Activated CD4-positive, CD25-positive, alpha-beta regulatory T cell treated with anti-CD3 and anti-CD28 coated beads, Interleukin-2, amount 50 U/mL, for 16 hours (primary cell): Measurements from ENCODE around the gene IGSF8.
"Not testable (repeated sequence)": the region's sequence is repeated elsewhere in the genome, so short reads cannot be mapped to it uniquely, and the experiment has no call there.

Experiments
- DNase-seq: peaks from one replicate; pipeline ENCODE4 v3.0.0-alpha.2; 2020; ENCODE audit warnings: low read depth, low spot score

IGSF8 gene

DNA sequence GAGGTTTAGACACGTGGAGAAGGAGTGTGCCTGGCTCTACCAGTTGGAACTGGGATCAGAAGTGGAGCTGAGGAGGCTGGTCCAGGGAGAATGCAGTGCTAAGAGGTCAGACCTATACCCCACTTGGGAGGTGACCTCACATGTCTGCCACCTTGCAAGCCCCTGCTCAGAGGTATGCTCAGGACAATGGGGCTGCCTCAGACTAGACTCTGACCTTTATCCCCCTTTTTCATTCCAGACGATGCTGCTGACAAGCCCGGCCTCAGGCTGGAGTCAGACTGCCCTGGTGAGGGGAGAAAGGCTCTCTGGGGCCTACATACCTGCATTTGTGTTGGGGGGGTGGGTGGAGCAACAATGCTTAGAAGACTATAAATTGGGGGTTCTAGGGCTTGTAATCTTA is 33.7 kb downstream of the IGSF8 start:
- DNase-seq: no peak

DNA sequence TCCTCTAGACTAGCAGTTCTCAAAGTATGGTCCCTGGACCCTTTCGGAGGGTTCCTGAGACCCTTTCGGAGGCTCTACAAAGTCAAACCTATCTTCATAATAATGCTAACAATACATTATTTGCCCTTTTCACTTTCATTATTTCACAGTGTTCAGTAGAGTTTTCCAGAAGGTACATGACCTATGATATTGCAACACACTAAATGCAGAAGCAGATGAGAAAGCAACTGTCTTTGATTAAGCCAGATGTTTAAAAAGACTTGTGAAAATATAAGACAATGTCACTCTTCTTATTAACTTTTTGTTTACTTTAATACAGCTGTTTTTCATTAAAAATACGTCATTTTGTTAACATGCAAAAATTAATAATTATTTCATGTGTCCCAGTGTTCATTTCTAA is 34.3 kb downstream of the IGSF8 start:
- DNase-seq: no peak

DNA sequence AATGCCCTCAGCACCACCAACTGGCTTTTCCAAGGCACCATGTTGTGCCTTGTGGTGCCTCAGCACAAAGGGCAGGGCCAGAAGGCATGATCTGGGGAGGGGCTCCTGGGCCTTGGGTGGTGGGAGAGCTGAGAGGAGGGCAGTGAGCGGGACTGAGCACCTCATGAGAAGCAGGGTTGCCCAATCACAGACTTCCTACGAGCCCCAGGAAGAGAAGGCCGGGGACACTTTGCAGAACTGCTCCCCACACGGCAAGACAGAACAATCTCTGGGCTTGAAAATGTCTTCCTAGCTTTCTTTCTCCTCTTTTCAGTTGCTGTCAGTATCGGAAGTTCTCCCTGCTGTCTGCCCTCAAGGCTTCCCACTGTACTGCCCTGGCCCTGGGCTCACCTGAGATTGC is 35.2 kb downstream of the IGSF8 start:
- no peak for DNase-seq

DNA sequence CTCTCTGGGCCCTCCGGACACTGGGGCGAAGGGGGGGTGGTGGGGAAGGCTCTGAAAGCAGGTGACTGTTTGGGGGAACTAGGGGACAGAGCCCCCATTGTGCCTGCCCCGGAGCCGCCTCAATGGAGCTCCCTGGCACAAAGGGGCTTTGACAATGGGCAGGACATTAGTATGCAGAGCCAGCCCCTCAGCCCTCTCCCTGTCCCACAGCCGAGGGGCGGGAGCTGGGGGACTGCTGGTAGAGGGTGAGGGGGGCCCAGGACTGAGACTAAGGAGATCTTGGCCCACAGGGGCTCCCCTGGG is 36.2 kb downstream of the IGSF8 start:
- no peak for DNase-seq

DNA sequence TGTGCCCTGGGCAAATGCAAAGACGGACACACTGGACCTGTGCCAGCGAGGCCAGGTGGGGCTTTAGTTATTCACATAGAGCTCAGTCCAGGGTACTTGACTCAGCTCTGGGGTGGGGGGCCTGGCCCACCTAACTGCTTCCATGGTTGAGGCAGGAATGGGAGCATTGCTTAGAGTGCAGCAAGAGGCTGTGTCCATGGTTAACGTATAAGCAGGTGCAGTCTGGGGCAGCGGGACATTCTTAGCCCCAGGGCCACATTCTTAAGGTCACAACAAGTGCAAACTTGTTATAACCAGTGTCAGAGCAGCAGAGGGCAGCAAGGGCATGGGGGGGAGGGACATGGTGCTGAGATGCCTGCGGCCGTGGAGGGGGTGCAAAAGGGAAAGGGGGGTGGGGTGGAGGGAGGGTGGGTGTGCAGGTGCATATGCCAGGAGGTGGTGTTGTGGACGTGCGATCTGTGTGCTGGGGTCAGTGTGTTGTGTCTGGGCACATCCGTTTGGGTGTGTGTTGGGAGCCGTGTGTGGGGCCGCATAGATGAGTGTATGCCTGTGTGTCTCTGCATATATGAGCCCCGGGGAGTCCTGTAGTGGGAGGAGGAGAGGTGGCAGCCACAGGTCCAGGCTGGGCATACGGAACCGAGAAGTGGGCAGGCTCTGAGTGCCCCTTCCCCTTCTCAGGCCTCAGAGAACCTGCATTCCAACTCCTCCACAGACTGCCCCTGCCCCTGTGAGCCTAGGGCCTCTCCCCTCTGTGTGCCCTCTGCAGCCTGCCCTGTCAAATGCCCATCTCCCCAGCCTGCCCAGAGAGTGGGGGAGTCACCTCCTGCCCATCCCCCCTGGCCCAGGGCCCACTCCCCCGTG is 36.8 kb downstream of the IGSF8 start:
- DNase-seq: no peak

DNA sequence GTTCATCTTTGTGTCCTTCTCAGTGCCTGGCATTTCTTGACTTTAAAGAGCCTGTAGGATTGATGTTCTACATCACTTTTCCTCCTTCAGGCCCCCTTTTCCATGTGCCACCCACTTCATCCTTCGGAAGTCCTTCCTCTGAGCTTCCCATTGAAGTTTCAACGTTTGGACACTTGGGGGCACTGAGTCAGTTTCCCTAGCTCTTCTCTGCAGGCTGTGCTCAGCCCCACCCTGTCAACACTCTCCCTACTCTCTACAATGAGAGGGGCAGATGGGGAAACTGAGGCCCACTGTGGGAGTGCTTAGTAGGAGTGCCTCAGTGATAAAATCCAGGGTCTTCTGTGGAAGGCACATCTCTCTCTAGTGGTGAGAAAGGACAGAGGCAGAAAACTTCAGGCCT is 40.3 kb downstream of the IGSF8 start:
- no peak for DNase-seq

DNA sequence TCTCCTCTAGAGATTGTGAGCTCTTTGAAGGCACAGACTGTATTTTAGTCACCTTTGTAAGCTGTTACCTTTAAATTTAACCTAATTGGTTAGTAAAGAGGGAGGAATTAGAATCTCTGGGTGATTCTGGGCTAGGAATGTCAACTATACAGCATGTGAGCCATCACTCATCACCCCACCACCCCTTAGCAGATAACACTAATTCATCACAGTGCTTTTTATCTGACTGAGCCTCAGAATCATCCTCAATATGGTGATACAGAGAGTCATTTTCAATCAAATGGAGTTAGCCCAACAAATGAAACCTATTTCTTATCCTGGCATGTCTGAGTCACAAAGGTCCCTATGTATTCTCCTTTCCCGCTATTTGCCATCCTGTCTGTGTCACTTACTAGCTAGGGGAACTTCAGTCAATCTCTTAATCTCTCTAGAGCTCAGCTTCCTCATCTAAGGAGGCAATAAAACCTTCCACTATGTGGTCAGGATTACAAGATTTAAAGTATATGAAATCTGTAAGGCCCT is 41.7 kb downstream of the IGSF8 start:
- DNase-seq: no peak

DNA sequence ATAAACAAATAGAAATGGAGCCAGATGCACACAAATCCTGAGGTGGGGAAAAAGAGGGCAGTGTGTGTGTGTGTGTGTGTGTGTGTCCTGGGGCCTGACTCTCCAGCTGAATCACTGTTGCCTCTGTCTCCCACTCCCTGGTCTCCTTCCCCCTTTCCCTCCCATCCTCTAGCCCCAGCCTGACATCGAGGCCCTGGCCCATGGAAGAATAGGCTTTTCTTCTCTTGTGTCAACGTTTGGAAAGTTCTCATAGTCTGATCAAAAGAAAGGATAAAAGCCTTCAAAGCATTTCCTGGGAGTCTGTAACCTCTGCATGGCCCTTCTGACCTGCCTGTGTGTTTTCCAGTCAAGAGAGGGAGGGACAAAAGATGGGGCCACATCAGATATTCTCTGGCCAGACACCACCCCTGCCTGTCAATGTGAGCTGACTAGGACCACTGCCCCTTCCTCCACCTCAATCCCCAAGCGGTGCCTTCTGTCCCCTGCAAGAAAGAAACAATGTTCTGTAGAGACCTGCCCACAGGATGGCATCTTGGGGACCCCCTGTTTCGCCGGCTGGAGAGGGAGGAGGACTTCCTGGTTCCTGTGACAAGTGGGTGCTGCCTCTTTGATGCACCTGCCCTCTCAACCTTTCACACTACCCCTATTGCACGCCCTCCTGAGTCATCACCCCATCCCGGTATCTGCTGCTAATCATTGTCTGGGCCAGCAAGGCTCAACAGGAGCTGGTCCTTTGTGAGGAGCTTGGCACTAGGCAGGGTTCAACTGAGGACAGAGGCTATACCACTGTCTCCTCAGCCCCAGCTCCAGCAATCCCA is 44.7 kb downstream of the IGSF8 start:
- DNase-seq: no peak

DNA sequence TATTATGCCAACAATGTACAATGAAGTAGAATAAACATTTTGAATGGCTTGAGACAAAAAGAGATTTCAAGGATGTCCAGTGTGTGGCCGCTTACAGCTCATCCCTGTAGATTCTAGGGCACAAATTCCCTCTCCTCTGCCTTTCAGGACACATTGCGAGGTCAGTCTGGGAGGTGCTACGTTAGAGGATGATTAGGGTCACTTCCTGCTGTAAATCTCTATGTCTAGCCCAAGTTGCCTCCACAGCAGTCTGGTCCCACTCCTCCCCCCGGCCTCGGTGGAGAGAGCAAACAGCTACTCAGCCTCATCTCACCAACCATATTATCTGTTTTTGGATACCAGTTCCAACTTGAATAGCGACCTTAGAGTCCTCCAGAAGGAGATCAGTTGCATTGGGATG is 45.5 kb downstream of the IGSF8 start:
- no peak for DNase-seq

DNA sequence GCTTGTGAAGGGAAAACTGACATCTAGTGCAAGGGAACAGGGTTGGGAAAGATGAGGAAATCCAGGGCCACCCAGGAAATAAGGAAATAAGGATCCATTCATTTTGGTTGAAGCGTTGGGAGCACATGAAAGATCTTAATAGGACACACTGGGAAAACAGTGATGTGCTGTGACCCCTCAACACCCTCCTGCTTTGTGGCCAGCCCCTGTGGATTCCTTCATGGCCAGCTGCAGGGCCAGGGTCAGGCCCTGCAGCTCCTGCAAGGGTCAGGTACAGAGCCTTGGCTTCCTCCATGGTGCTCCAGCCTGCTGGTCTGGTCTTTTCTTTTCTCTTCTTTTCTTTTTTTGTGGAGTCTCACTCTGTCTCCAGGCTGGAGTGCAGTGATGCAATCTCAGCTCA is 47.8 kb downstream of the IGSF8 start:
- no peak for DNase-seq

DNA sequence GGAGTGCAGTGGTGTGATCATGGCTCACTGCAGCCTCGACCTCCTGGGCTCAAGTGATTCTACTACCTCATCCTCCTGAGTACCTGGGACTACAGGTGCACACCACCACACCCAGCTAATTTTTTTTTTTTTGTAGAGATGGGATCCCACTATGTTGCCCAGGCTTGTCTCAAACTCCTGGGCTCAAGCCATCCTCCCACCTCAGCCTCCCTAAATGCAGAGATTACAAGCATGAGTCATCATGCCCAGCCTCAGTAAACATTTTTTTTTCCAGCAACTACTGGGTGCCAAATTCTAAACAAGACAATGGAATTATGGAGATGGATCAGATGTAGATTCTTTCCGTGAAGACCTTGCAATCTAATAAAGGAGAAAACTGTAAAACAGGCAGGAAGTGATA is 48.2 kb downstream of the IGSF8 start:
- DNase-seq: not testable (repeated sequence)

DNA sequence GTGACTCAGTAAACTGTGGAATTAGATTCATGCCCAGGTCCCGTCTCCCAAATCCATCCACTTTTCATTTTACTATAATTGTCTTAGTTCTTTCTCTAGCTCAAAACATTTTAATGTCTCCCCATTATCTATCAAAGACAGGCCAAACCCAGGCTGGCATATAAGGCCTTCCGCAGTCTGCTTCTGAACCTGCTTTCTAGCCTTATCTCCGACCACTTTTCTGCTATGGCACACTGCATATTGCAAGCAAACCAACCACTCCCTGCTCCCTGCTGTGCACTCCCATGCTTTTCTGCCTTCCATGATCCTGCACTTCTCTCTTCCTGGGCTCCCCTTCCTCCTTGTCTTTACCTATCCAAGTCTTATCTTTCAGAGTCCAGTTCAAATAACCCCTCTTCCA is 49.3 kb downstream of the IGSF8 start:
- DNase-seq: no peak

DNA sequence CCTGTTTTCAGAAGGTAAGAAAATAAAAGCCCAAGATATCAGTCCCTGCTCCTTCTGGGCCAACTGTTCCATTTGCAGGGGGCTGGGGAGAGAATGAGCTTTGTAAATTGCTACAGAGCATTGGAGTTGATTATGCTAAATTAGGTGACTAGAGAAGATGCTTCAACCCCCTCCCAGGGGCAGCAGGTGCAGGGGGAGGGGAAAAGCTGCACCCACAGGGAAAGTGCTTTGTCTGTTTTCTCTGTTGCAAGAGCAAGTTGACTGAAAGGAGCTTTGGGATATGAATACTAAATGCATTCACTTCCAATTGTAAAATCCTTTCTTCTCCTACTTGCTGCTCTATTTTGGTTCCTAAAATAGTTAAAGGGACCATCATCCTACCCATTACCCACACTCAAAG is 50.1 kb downstream of the IGSF8 start:
- no peak for DNase-seq

DNA sequence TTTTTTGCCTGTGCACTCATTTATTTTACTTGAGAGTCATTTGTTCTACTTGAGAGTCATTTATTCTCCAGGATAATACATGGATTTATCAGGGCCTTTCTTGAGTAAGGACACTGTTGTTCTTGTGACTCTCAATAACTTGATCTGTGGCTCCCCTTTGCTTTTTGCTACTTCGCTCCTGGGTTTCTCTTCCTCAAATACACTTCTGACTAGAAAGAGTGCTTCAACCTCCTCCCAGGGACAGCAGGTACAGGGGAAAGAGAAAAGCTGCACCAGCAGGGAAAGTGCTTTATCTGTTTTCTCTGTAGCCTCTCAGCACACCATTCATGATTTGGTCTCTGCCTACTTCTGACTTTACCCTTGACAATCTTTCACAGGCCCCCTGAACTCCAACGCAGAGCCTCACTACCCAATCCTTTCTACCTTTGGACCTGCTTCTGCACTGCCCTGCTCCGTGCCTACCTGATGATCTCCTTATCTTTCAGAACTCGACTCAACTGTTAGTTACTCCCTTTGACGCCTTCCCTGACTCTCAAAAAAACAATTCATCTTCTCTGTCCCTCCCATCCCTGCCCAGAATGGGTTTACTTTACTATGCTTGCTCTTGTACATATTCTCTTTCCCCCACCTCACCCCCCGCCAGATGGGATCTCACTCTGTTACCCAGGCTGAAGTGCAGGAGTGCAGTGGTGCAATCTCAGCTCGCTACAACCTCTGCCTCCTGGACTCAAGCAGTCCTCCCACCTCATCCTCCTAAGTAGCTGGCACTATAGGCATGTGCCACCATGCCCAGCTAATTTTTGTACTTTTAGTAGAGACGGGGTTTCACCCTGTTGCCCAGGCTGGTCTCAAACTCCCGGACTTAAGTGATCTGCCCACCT is 51.1 kb downstream of the IGSF8 start:
- no peak for DNase-seq

DNA sequence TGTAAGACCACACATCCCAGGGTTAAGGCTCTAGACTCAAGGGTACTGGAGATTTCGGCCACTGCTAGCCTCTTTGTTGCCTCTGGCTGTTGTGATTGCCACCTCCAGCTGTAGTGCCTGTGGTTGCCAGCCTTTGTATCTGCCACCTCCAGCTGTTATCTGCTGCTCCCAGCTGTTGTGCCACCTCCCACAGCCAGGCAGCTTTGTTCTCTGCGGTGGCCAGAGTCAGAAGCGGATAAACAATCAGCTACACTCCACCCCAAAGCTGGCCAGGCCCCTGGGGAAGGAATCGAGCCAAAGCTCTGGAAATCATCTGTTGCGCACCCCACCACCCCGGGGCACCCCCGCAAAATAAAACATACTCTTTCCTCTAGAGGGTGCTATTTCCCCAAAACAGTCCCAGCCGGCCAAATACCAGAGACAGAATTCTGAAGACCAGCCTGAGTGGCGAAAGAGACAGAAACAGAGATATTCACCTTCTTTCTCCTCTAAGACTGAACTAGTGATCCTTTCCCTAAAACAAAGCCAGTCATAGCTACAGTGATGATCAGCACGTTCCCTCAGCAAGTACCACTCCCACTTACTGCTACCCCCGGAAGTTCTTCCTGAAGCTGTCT is 51.8 kb downstream of the IGSF8 start:
- no peak for DNase-seq

DNA sequence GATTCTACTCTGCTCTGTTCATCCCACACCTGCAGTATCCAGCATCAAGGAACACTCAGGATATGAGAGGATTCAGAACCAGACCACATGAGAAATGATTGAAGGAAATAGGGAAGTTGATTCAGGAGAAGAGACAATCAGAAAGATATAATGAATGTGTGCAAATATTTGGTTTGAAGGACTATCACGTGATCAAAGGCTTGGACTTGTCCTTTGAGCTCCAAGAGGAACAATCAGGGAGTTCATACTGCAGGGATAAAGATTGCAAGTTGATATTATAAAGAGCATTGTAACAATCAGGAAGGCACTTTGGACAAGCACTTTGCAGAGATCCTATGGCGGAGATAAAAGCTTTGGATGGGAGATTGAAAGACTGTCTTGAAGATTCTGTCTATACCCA is 52.8 kb downstream of the IGSF8 start:
- no peak for DNase-seq

DNA sequence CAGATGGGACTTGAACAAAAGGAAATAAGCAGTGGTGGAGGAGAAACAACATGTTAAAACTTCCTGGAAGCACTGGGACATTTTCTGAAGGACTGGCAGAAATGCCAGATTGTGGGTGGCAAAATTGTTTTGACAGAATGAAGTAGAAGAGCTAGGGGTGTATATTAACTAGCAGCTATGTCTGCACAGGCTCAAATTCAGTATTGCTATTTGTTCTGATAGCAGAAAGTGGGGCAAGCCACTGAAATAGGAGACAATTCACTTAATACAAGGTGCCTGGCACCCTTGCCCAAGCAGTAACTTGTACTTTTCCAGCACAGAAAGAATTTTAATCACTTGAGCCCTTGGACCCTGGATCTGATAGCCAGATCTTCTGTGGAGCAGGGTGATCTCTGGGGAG is 54.9 kb downstream of the IGSF8 start:
- no peak for DNase-seq
